Stimulated activated CD4-positive, alpha-beta T cell treated with anti-CD3 and anti-CD28 coated beads, Interleukin-4, amount 100 ng/mL, for 1 hour (primary cell): ENCODE measurements around the gene DOK3.
"Not testable (repeated sequence)": the region's sequence is repeated elsewhere in the genome, so short reads cannot be mapped to it uniquely, and the experiment has no call there.

ENCODE experiments used
- DNase-seq: peaks from one replicate; pipeline ENCODE4 v3.0.0-alpha.2; 2020

DOK3 gene

DNA sequence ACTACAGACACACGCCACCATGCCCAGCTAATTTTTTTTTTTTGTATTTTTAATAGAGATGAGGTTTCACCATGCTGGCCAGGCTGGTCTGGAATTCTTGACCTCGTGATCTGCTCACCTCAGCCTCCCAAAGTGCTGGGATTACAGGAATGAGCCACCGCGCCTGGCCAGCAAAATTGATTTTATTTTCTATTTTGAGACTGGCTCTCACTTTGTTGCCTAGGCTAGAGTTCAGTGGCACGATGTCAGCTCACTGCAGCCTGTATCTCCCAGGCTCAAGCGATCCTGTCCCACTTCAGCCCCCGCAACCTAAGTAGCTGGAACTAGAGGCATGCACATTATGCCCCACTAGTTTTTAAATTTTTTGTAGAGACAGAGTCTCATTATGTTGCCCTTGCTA lies 24.8 kb upstream of the DOK3 start:
- not testable (repeated sequence) for DNase-seq

- no peak for DNase-seq
These were observed 21.7 kb upstream of the DOK3 start for GRCh38 chr5:177531209-177531940.

GRCh38 chr5:177530638-177531037 lies 21.0 kb upstream of the DOK3 start:
- DNase-seq = no peak

- DNase-seq = no peak
These were observed 19.9 kb upstream of the DOK3 start for GRCh38 chr5:177529247-177530203.

DNA sequence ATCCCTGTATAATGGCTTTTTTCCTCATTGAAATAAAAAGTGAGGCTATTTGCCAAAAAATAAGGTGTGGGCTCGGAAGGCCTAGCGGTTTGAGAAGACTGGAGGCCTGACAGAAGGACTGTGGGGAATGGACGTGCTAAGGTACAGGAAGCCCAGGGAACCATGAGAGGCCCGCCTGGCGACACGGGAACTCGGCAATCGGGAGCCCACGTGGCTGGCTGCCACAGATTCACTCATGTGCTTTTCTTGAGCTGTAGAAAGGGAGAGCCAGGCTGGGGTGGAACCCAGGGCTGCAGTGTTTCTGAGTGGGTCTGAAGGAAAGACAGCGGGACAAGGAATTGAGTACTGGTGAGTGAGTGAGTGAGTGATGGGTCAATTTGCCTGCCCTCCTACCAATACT lies 19.0 kb upstream of the DOK3 start:
- no peak for DNase-seq

- no peak for DNase-seq
These were observed 18.0 kb upstream of the DOK3 start for GRCh38 chr5:177527595-177527994.

GRCh38 chr5:177526791-177527190 lies 17.2 kb upstream of the DOK3 start:
- no peak for DNase-seq

DNA sequence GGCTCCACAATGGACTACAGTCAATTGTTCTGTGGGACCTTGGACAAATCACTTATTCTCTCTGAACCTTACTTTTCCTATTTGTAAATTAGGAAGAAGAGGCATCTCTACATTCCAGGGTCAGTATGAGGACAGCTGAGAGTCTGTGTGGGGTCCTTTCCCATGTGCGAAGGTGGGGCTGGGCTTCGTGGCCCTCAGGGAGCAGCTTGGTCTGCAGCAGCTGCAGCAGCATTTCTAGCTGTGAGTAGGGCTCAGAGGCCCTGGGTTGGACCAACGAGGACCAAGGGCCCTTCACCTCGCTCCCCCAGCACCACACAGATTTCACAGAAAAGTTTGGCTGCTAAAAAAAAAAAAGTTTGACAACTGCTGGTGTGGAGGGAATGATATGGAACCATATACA lies 16.6 kb upstream of the DOK3 start:
- no peak for DNase-seq

- DNase-seq = no peak
These were observed 15.5 kb upstream of the DOK3 start for GRCh38 chr5:177524941-177525655.

DNA sequence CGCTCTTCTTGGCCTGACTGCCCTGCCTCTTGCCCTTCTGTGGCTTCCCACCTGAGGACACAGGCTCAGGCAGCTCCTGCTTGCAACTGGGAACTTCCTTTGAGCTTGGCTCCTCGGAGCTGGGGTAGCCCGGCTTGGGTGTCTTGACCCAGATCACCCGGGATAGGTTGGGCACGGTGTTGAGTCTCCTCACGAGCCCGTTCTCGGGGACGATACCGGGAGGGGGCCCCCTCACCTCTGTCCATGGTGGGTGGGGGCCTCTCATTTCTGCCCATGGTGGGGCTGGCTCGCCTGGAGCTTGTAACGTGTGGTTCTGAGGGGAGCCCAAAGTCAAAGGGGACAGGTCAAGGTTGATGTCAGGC lies 14.9 kb upstream of the DOK3 start:
- DNase-seq = no peak

- DNase-seq = no peak
These were observed 14.3 kb upstream of the DOK3 start for GRCh38 chr5:177523711-177524538.

GRCh38 chr5:177520916-177521513 lies 11.4 kb upstream of the DOK3 start:
- DNase-seq = no peak

DNA sequence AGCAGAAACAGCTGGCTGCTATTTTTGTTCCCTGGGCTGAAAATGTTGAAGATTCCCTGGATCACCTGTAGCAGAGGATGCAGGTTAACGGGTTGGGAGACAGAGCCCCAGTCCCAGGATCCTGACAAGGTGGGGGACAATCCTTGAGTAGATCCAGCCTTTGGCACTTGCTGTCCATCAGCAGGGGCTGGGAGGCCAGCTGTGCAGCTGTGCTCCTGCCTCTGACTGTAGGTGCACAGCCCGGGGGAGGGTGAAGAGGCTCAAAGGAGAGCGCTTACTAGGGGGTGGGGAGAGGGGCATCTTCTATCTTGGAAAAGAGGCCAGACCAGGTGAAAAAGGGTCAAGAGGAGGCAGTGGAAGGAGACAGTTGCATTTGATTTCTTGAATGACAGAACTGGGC lies 10.6 kb upstream of the DOK3 start:
- DNase-seq = no peak

DNA sequence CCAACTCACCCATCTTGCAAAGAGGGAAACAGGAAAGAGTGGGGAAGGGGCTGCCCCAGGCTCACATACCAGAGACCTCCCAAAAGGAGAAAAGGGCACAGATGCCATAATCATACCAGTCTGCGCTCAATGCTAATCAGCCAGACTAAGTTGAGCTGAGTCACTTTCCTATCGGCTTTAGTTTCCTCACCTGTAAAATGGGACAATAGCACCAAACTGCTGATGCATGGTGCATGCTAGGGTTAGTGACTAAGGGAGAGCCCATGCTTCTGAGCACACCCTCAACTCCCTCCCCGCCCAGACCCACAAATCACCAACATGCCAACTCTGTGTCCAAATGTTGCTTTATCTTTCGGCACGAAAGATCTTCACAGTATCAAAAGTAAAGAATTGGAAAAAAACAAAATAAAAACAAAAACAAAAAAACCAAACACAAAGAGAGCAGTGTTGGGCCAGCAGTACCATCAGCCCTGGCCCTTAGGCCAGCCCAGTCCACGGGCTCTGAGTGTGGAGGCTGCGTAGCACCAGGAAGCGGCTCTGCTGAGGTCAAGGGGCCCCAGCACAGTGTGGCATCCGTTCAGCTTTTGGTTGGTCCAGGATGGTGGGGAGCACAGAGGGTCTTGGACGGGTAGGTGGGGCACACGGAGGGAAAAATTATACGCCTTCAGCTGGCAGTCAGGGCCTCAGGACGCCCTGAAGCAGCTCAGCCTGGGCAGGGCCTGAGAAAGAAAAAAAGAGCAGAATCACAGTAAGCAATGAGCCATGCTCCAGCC lies 10.0 kb upstream of the DOK3 start:
- no peak for DNase-seq

- peak; percentile 94 for DNase-seq
These were observed 7.3 kb upstream of the DOK3 start, which contains the start of gene DDX41 for GRCh38 chr5:177516601-177517568. DDX41 (minus strand) TSS chr5:177516961; CDS start chr5:177516945, 16 bp downstream.

GRCh38 chr5:177515580-177515979 lies 6.0 kb upstream of the DOK3 start:
- no peak for DNase-seq

GRCh38 chr5:177514541-177514940 lies 4.9 kb upstream of the DOK3 start:
- no peak for DNase-seq

- no peak for DNase-seq
These were observed 3.9 kb upstream of the DOK3 start for GRCh38 chr5:177513500-177513899.

GRCh38 chr5:177512736-177513380 lies 3.2 kb upstream of the DOK3 start:
- no peak for DNase-seq
